ENCODE results near the gene ZNF622.
"Not testable (repeated sequence)": the region's sequence is repeated elsewhere in the genome, so short reads cannot be mapped to it uniquely, and the experiment has no call there.

Gene ZNF622

DNA sequence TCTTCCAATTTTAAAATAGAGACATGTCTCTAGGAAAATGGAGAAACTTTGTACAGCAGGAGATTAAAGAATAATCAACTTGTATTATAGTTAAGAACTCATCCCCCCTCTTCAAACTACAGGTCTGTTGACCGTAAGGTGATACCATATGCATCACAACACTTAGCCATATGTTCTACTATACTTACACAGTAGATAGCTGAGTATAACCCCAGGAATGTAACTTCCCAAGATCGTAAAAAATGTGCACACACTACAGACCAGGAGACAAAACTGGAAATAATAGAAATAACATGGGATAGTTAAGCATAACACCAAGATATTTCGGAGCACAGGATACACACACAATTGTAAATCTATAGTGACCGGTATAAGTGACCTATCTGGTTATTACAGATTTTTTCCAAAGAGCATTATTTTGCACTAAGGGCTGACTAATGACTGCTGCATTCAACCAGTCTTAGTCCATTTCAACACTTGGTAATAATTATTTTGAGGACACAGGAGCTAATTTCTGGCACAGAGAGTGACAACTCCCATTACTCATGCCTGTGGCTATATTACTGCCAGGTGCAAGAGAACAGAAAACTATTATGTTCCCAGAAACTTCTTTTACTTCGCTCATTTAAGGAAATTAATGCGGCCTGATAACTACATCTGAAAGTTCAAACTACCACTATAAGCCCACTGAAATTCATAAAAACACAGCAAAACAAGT is 15.4 kb upstream of the ZNF622 start:
- no peak for DNase-seq
- ATAC-seq = no peak

GRCh38 chr5:16480144-16480543 is 14.5 kb upstream of the ZNF622 start:
- ATAC-seq = no peak
- DNase-seq = no peak

GRCh38 chr5:16477541-16477940 is 11.9 kb upstream of the ZNF622 start:
- no peak for DNase-seq
- no peak for ATAC-seq

- not testable (repeated sequence) for ATAC-seq, DNase-seq
These were observed 10.8 kb upstream of the ZNF622 start for GRCh38 chr5:16476417-16476816.

DNA sequence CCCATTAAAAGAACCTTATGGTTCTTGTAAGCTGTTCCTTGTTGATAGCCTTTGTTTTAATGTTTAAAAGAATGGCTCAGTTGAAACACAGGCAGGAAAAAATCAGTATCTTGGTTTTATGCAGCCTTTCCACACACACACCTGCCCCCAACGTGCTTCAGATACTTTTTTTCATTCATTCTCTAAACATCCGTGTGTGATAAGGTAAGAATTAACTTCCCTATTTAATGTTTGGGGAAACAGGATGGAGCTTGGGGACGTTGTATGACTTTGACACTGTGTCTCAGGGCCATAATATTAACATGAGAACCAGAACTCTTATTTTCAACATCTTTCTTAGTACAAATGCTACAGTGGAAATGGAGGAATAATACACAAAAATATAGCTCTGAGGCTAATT is 5.8 kb upstream of the ZNF622 start:
- ATAC-seq = no peak

DNA sequence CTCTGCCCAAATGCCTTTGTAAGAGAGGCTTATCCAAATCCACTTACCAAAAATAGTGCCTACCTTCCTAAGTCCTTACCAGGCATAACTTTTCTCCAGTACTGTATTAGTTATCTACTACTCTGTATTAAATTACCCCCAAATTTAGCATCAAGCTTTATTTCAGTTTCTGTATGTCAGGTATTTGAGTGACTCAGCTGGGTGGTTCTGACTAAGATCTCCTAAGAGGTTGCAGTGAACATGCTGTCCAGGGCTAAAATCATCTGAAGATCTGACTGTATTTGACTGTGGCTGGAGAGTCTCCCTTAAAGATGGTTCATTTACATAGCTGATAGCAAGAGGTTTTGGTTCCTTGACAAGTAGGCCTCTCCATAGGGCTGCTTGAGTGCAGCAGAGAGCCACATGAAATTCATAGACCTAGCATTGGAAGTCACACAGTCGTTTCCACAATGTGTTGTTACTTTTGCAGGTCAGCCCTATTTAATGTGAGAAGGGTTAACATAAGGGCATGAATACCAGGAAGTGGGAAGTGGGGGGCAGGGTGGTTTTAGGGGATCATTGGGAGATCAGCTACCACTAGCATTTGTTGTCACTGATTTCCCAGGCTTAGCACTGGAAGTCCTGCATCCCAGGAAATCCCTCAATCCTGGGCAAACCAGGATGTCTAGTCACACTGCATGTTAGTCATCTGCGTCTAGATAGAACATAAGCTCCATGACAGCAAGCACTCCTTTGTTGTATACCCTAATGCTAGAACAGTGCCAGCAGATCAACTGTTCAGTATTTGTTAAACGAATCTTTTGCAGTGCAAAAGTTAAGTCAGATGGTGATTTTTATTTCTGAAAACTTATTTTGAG is 2.0 kb upstream of the ZNF622 start:
- DNase-seq (no peak), ATAC-seq (peak; percentile 73)

More for the DNA sequence above, 5.8 kb upstream of the ZNF622 start:
- no peak for DNase-seq

DNA sequence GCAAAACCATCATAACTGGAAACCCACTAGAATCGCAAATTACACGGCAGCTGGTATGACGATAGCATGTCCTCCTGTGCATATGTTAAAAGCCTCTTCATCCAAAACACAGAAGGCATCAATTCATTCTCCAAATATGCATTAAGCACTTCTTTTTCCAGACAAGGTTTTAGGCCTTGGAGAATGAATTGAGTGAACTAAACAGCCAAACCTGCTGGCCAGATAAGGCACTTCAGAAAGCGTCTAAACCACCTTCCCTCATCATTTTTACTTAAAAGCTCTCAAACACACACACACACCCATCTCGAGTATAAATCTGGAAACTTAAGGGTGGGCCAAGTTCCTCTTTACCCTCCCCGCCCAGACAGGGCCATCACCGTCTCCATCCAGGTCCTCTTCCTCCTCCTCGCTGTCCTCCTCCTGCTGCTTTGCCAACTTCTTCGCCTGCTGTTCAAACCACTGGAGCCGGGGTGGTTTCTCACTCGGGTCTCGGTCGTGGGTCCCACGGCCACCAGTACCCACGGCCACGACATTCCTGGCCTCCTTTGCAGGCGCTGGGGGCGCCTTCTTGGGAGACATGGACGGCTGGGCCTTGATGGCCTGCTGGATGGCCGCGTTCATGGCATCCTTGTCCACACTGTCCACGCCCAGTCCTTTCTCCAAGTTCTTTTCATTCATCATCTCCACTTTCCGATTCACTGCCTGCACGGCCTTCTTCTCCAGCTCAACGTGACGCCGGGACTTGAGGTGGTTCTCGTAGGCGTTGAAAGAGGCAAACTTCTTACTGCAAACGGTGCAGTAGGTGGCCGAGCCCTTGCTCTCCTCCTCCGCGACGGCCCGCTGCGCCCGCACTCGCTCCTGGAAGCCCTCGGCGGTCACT is 696 bp downstream of the ZNF622 start:
- DNase-seq (no peak), ATAC-seq (no peak)

DNA sequence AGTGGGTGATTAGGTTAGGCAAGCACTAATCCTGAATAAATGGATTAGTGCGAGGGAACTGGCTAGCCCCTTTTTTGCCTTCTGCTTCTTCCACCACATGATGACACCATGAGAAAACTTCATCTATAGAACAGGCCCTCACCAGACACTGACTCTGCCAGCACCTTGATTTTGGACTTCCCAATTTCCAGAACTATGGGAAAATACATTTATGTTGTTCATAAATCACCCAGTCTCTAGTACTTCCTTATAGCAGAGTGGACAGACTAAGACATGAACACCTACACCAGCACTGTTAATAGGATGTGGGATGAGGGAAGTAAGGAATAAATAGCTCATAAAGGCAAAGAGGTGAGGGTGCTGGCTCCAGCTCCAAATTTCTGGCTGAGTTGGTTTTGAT is 1.4 kb downstream of the ZNF622 start:
- ATAC-seq (no peak), DNase-seq (no peak)

- no peak for DNase-seq
- ATAC-seq = no peak
These were observed 3.8 kb downstream of the ZNF622 start for GRCh38 chr5:16461782-16462181.

- DNase-seq (no peak), ATAC-seq (no peak)
These were observed 4.6 kb downstream of the ZNF622 start for GRCh38 chr5:16461026-16461425.

DNA sequence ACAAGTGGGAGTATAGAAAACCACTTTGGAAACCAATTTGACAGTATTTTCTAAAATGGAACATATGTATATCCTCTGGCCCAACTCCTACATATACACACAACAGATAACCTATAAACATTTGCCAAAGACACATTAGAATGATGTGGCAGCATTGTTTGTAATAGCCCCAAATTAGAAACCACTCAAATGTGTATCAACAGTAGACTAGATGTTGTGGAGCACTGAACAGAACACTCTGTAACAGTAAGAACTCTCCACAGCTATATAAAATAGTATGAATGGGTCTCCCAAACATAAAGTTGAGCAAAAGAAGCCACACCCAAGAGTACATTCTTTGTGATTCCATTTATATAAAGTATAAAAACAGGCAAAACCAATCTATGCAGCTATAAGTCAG is 6.1 kb downstream of the ZNF622 start:
- ATAC-seq (peak; percentile 35), DNase-seq (no peak)

DNA sequence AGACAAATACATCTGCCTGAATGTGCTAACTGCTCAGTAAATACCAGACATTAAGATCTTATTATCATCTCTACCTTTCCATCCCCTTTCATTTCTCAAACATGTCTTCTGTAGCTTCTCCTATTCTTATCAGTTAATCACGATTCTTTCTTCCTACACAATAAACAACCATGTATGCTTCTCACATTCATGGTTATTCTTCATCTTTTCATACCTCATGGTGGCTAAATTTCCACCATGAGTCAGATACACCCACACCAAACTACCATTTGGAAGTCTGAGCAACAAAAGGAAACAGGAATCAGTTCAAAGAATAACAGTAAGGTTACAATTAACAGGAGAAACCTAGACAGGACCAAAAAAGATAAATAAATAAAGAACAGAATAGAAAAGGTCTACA is 7.7 kb downstream of the ZNF622 start:
- ATAC-seq (no peak), DNase-seq (no peak)

- DNase-seq = no peak
- no peak for ATAC-seq
These were observed 8.1 kb downstream of the ZNF622 start for GRCh38 chr5:16457451-16457850.

GRCh38 chr5:16456103-16456832 is 9.3 kb downstream of the ZNF622 start:
- DNase-seq (peak; percentile 21), ATAC-seq (peak; percentile 75)

DNA sequence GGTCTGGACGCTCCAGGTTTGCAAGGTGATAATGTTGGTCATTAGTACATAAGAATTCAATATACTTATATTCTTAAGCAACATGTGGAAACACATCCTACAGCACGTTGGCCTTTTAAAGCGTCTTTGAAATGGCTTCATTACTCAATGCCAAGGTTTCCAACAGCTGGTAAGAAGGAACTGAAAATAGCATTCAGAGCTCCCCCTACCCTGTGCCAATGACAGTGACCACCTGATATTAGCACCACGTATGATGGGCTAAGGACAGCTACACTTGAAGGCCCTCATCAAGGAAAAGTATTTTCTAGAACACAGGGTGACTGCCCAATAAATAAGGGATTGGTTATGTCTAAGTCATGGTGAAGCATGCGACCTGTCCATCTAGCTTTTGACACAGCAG is 9.9 kb downstream of the ZNF622 start:
- ATAC-seq (no peak), DNase-seq (no peak)

GRCh38 chr5:16454686-16455085 is 10.9 kb downstream of the ZNF622 start:
- ATAC-seq (no peak), DNase-seq (no peak)

- ATAC-seq (no peak), DNase-seq (no peak)
These were observed 12.0 kb downstream of the ZNF622 start for GRCh38 chr5:16453609-16454008.

DNA sequence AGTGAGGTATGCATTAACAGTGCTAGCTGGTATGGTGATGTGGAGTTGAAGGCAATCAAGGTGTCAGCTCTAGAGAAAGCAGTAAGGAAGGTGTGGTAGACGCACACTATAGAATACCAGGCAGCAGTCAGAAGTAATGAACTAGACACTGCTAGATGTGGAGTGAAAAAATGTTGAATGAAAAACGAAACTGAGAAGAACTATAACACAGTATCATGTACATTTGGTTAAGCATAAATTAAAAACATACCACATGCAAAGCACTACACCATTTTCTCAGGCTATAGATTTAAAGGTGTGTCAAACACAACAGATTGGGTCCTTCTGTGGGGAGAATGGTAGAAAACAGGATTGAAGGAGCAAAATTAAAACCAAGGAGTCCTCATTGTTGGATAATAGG is 15.4 kb downstream of the ZNF622 start:
- no peak for DNase-seq
- ATAC-seq = no peak

GRCh38 chr5:16446993-16447392 is 18.6 kb downstream of the ZNF622 start:
- DNase-seq (no peak), ATAC-seq (no peak)

DNA sequence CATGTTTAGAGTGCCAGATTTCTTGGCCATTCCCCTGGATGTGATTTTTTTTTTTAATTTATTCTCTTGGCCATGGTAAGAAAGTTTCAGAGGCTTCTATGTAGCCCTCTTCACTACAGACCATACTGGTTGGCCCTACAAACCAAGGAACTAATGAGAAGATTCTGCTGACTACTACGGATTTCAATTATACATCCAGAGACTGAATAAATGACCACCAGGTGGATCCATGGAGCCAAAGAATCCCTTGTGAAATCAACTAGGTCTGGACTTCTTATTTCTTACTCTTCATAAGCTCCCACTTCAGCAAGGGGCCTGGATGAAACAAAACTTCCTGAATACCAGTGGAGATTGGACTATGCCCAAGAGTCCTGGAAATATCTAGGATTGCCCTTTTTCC is 27.6 kb downstream of the ZNF622 start:
- no peak for DNase-seq
- ATAC-seq = no peak

DNA sequence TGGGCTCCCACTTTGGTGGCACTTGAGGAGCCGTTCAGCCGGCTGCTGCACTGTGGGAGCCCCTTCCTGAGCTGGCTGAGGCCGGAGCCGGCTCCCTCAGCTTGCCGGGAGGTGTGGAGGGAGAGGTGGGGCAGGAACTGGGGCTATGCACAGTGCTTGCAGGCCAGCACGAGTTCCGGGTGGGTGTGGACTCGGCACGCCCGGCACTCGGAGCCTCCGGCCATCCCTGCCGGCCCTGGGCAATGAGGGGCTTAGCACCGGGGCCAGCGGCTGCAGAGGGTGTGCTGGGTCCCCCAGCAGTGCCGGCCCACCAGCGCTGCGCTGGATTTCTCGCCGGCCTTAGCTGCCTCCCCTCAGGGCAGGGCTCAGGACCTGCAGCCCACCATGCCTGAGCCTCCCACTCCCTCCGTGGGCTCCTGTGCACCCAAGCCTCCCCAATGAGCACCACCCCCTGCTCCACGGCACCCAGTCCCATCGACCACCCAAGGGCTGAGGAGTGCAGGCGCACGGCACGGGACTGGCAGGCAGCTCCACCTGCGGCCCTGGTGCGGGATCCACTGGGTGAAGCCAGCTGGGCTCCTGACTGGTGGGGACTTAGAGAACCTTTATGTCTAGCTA is 29.4 kb downstream of the ZNF622 start:
- not testable (repeated sequence) for DNase-seq, ATAC-seq
